GM23338 (cell line): ENCODE data around the gene PSEN2. TPM values are rescaled to one million over a fixed set of nuclear protein-coding genes. Genes with fewer than 3 reads are reported as not detected.

ENCODE experiments used
- ATAC-seq: fragments of 200-7000 bp; cut with Tn5 transposase; 3 replicates; pipeline ENCODE4 v1.9.1; 2020
- DNase-seq: peaks from one replicate; pipeline ENCODE4 v3.0.0-alpha.2; 2015; ENCODE audit warnings: low spot score
- H2AFZ ChIP-seq: fragments of 200-600 bp; sonication (generic); 2 replicates; pipeline ENCODE4 v1.8.0; 2016; ENCODE audit warnings: antibody characterized with exemption, mild to moderate bottlenecking, moderate library complexity
- H3F3A ChIP-seq: fragments of 200-600 bp; sonication (generic); replicated peaks from 2 replicates; pipeline ENCODE4 v1.8.0; 2017; ENCODE audit warnings: antibody characterized with exemption, mixed run types, low read depth
- H3K27ac ChIP-seq: fragments of 200-600 bp; sonication (generic); 2 replicates; pipeline ENCODE4 v1.6.1; 2016; ENCODE audit warnings: low read depth
- H3K27me3 ChIP-seq: fragments of 200-600 bp; sonication (generic); 2 replicates; pipeline ENCODE4 v1.8.0; 2016; ENCODE audit warnings: mild to moderate bottlenecking, mixed run types, moderate library complexity; ENCODE audit not compliant: insufficient read depth
- H3K36me3 ChIP-seq: fragments of 200-600 bp; sonication (generic); 2 replicates; pipeline ENCODE4 v1.8.0; 2016; ENCODE audit warnings: mild to moderate bottlenecking; ENCODE audit not compliant: insufficient read depth
- H3K4me1 ChIP-seq: fragments of 200-600 bp; sonication (generic); 2 replicates; pipeline ENCODE4 v1.8.0; 2016; ENCODE audit warnings: mild to moderate bottlenecking, moderate library complexity; ENCODE audit not compliant: insufficient read depth
- H3K4me2 ChIP-seq: fragments of 200-600 bp; sonication (generic); 2 replicates; pipeline ENCODE4 v1.7.1; 2017; ENCODE audit warnings: mixed run types
- H3K4me3 ChIP-seq: fragments of 200-600 bp; sonication (generic); 2 replicates; pipeline ENCODE4 v1.6.1; 2016; ENCODE audit warnings: mixed run types
- H3K79me2 ChIP-seq: fragments of 200-600 bp; sonication (generic); replicated peaks from 2 replicates; pipeline ENCODE4 v1.8.0; 2017; ENCODE audit warnings: mild to moderate bottlenecking; ENCODE audit not compliant: insufficient read depth
- H3K9me2 ChIP-seq: fragments of 200-600 bp; sonication (generic); 2 replicates; pipeline ENCODE4 v1.8.0; 2017; ENCODE audit not compliant: insufficient read depth
- H4K20me1 ChIP-seq: fragments of 200-600 bp; sonication (generic); replicated peaks from 2 replicates; pipeline ENCODE4 v1.8.0; 2017; ENCODE audit warnings: mild to moderate bottlenecking; ENCODE audit not compliant: insufficient read depth
- H3K27ac Mint-ChIP-seq: 2 replicates; pipeline ENCODE4 v1.8.0; 2020; ENCODE audit warnings: inconsistent platforms, mild to moderate bottlenecking, moderate library complexity, mixed read lengths
- H3K27me3 Mint-ChIP-seq: 3 replicates; pipeline ENCODE4 v1.8.0; 2022; ENCODE audit warnings: low read depth, mild to moderate bottlenecking, moderate library complexity, mixed read lengths, inconsistent platforms; ENCODE audit not compliant: insufficient read depth, poor library complexity
- H3K36me3 Mint-ChIP-seq: 3 replicates; pipeline ENCODE4 v1.8.0; 2021; ENCODE audit warnings: low read depth, mild to moderate bottlenecking, inconsistent platforms, moderate library complexity, mixed read lengths
- H3K4me1 Mint-ChIP-seq: 3 replicates; pipeline ENCODE4 v1.8.0; 2020; ENCODE audit warnings: mild to moderate bottlenecking, inconsistent platforms, mixed read lengths
- H3K4me3 Mint-ChIP-seq: 3 replicates; pipeline ENCODE4 v1.8.0; 2021; ENCODE audit warnings: moderate library complexity, mild to moderate bottlenecking, inconsistent platforms, mixed read lengths
- H3K9me3 Mint-ChIP-seq: 3 replicates; pipeline ENCODE4 v1.8.0; 2020; ENCODE audit warnings: moderate library complexity, mild to moderate bottlenecking, inconsistent platforms, mixed read lengths
- CREB1 ChIP-seq: fragments of 250-450 bp; sonication (Bioruptor Pico); IDR thresholded peaks from 2 replicates; pipeline ENCODE4 v1.5.0; 2020; ENCODE audit warnings: low read depth, mild to moderate bottlenecking, moderate library complexity
- EZH2phosphoT487 ChIP-seq: fragments of 200-600 bp; sonication (generic); IDR thresholded peaks from one replicate; pipeline ENCODE4 v1.8.1; 2018; ENCODE audit warnings: antibody characterized with exemption; ENCODE audit not compliant: unreplicated experiment
- JUNB ChIP-seq: IDR thresholded peaks from one replicate; pipeline ENCODE4 v1.6.1; 2016; ENCODE audit warnings: antibody characterized with exemption; ENCODE audit not compliant: unreplicated experiment
- POLR2AphosphoS5 ChIP-seq: IDR thresholded peaks from 2 replicates; pipeline ENCODE4 v1.6.1; 2016; ENCODE audit warnings: antibody characterized with exemption, low read depth
- REST ChIP-seq: IDR thresholded peaks from one replicate; pipeline ENCODE4 v1.6.1; 2018; ENCODE audit warnings: antibody characterized with exemption; ENCODE audit not compliant: unreplicated experiment
- ZNF114 ChIP-seq: fragments of 250-450 bp; sonication (Bioruptor Pico); IDR thresholded peaks from 2 replicates; pipeline ENCODE4 v1.5.0; 2020; ENCODE audit warnings: mild to moderate bottlenecking, moderate library complexity
- ZNF331 ChIP-seq: fragments of 250-450 bp; sonication (Bioruptor Pico); IDR thresholded peaks from 2 replicates; pipeline ENCODE4 v1.5.0; 2020; ENCODE audit warnings: low read depth, mild to moderate bottlenecking, moderate library complexity
- polyA plus RNA-seq: library from polyadenylated mRNA; unstranded; fragments of >200 nt; fragmentation: Nextera tagmentation; extraction: Ambion mirVana; gene quantifications from 2 replicates; pipeline ENCODE4 v1.2.1, GENCODE V29; 2016
- total RNA-seq: library from RNA; depleted of rRNA; stranded (reverse); fragments of >200 nt; shearing (Covaris generic); gene quantifications from 2 replicates; pipeline ENCODE4 v1.2.3, GENCODE V29; 2014
- TF ChIP-seq, protein P1 (sequence below): fragments of 250-450 bp; sonication (Bioruptor Pico); IDR thresholded peaks from 2 replicates; pipeline ENCODE4 v1.5.0; 2020; ENCODE audit warnings: mild to moderate bottlenecking, moderate library complexity

Gene PSEN2
- total and polyA plus RNA-seq, 2 experiments from 2014 or later: 10.0 to 22.1 TPM

DNA sequence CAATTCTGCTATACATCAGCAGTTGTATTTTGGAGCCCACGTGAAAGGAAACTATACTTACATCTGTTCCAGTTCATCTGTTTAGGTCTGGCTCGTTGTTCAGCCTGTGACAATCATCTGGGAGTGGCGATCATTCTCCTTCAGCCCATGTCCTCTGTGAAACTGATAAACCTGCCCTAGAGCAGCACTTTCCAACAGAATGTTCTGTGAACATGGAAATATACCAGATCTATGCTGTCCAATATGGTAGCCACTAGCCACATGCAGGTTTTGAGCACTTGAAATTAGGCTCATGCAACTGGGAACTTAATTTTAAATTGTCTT, 45.2 kb downstream of the PSEN2 start:
- Histone ChIP-seq H3K4me3 (no peak overlapping the region), H3K27me3 (no peaks in the 10 kb centered on the region), H2AFZ (no peak overlapping the region), H3K4me1 (no peaks in the 10 kb centered on the region), H3F3A (no peaks in the 10 kb centered on the region), H4K20me1 (no peaks in the 10 kb centered on the region), H3K36me3 (peaks cover 5% of the 10 kb centered on the region; the same call in 1 of the 2 replicates), H3K79me2 (no peaks in the 10 kb centered on the region), H3K9me2 (no peaks in the 10 kb centered on the region), H3K4me2 (no peak overlapping the region), H3K27ac (no peak overlapping the region)
- no peak for ATAC-seq
- no peaks in the 10 kb centered on the region for H3K4me1 Mint-ChIP-seq
- DNase-seq: no peak
- no peak for TF ChIP-seq CREB1 (CRISPR knock-in tag)
- H3K27me3 Mint-ChIP-seq: peaks cover 4% of the 10 kb centered on the region
- H3K4me3 Mint-ChIP-seq: no peak overlapping the region
- H3K36me3 Mint-ChIP-seq: no peaks in the 10 kb centered on the region
- no peak overlapping the region for H3K27ac Mint-ChIP-seq
- no peaks in the 10 kb centered on the region for H3K9me3 Mint-ChIP-seq

- Mint-ChIP-seq H3K27ac (no peak overlapping the region), H3K36me3 (no peaks in the 10 kb centered on the region), H3K27me3 (peaks cover 6% of the 10 kb centered on the region), H3K4me3 (no peak overlapping the region), H3K9me3 (no peaks in the 10 kb centered on the region; the same call in 2 of the 3 replicates), H3K4me1 (no peaks in the 10 kb centered on the region)
- ATAC-seq (no peak), DNase-seq (no peak)
- H3K27ac ChIP-seq: no peak overlapping the region
- no peak overlapping the region for H3K4me3 ChIP-seq
- no peaks in the 10 kb centered on the region for H3K4me1 ChIP-seq
- no peak overlapping the region for H2AFZ ChIP-seq
- no peaks in the 10 kb centered on the region for H3F3A ChIP-seq
- no peaks in the 10 kb centered on the region for H3K79me2 ChIP-seq
- no peaks in the 10 kb centered on the region for H4K20me1 ChIP-seq
- peaks cover 5% of the 10 kb centered on the region; the same call in 1 of the 2 replicates for H3K36me3 ChIP-seq
- H3K4me2 ChIP-seq: no peak overlapping the region
- TF ChIP-seq POLR2AphosphoS5 (no peak), JUNB (no peak), CREB1 (CRISPR knock-in tag) (no peak), REST (no peak), ZNF114 (no peak), ZNF331 (CRISPR knock-in tag) (no peak), EZH2phosphoT487 (no peak)
- TF ChIP-seq, protein P1, sequence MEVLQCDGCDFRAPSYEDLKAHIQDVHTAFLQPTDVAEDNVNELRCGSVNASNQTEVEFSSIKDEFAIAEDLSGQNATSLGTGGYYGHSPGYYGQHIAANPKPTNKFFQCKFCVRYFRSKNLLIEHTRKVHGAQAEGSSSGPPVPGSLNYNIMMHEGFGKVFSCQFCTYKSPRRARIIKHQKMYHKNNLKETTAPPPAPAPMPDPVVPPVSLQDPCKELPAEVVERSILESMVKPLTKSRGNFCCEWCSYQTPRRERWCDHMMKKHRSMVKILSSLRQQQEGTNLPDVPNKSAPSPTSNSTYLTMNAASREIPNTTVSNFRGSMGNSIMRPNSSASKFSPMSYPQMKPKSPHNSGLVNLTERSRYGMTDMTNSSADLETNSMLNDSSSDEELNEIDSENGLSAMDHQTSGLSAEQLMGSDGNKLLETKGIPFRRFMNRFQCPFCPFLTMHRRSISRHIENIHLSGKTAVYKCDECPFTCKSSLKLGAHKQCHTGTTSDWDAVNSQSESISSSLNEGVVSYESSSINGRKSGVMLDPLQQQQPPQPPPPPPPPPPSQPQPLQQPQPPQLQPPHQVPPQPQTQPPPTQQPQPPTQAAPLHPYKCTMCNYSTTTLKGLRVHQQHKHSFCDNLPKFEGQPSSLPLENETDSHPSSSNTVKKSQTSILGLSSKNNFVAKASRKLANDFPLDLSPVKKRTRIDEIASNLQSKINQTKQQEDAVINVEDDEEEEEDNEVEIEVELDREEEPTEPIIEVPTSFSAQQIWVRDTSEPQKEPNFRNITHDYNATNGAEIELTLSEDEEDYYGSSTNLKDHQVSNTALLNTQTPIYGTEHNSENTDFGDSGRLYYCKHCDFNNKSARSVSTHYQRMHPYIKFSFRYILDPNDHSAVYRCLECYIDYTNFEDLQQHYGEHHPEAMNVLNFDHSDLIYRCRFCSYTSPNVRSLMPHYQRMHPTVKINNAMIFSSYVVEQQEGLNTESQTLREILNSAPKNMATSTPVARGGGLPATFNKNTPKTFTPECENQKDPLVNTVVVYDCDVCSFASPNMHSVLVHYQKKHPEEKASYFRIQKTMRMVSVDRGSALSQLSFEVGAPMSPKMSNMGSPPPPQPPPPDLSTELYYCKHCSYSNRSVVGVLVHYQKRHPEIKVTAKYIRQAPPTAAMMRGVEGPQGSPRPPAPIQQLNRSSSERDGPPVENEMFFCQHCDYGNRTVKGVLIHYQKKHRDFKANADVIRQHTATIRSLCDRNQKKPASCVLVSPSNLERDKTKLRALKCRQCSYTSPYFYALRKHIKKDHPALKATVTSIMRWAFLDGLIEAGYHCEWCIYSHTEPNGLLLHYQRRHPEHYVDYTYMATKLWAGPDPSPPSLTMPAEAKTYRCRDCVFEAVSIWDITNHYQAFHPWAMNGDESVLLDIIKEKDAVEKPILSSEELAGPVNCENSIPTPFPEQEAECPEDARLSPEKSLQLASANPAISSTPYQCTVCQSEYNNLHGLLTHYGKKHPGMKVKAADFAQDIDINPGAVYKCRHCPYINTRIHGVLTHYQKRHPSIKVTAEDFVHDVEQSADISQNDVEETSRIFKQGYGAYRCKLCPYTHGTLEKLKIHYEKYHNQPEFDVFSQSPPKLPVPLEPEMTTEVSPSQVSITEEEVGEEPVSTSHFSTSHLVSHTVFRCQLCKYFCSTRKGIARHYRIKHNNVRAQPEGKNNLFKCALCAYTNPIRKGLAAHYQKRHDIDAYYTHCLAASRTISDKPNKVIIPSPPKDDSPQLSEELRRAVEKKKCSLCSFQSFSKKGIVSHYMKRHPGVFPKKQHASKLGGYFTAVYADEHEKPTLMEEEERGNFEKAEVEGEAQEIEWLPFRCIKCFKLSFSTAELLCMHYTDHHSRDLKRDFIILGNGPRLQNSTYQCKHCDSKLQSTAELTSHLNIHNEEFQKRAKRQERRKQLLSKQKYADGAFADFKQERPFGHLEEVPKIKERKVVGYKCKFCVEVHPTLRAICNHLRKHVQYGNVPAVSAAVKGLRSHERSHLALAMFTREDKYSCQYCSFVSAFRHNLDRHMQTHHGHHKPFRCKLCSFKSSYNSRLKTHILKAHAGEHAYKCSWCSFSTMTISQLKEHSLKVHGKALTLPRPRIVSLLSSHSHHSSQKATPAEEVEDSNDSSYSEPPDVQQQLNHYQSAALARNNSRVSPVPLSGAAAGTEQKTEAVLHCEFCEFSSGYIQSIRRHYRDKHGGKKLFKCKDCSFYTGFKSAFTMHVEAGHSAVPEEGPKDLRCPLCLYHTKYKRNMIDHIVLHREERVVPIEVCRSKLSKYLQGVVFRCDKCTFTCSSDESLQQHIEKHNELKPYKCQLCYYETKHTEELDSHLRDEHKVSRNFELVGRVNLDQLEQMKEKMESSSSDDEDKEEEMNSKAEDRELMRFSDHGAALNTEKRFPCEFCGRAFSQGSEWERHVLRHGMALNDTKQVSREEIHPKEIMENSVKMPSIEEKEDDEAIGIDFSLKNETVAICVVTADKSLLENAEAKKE (CRISPR knock-in tag): no peak
- no peaks in the 10 kb centered on the region for H3K27me3 ChIP-seq
- H3K9me2 ChIP-seq: no peaks in the 10 kb centered on the region
These were observed 46.1 kb downstream of the PSEN2 start for GRCh38 chr1:226916497-226916896.
